ENCODE results near the gene PLCB4. TPM values are rescaled to one million over a fixed set of nuclear protein-coding genes. Genes with fewer than 3 reads are reported as not detected.

Gene PLCB4
- total and polyA plus RNA-seq, 2 donors (not counting 1 experiment from before 2014, with no cell fraction given) = 7.3 to 13.7 TPM

DNA sequence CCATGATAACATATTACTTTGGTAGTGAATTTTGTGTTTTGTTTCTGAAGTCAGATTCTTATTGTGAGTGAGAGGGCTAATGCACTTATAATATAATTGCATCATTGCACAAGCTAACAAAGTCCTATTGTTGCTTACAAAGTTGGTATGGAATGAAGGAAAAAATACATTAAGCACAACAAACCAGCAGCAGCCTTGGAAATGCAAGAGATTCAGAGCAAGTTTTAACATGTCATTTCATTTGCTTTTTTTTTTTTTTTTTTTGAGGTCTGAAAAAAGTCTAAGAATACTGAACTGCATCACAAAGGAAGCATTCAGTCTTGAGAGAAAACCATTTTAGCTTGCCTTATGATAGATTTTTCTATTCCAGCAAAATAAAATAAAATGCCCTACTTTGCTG, 57.6 kb downstream of the PLCB4 start:
- Histone ChIP-seq H3K4me1 (ENCODE audit: control insufficient read depth, extremely low read depth, insufficient read depth, low read length) (no peaks in the 10 kb centered on the region), H3K27ac (ENCODE audit: insufficient read depth, low read length) (no peak overlapping the region), H4K20me1 (ENCODE audit: control insufficient read depth, extremely low read depth, insufficient read depth, low read length) (no peaks in the 10 kb centered on the region), H3K36me3 (ENCODE audit: control insufficient read depth, insufficient read depth, low read length) (no peaks in the 10 kb centered on the region), H3K4me3 (replicated peaks in 1 of 4; ENCODE audit: control extremely low read depth in 1 of 4, insufficient read depth in 1 of 4, low read depth in 3 of 4, low read length in 4 of 4) (no peak overlapping the region), H3K9me3 (ENCODE audit: control insufficient read depth, insufficient read depth, low read depth, low read length) (no peaks in the 10 kb centered on the region), H2AFZ (ENCODE audit: low read length) (no peak overlapping the region), H3K4me2 (ENCODE audit: extremely low read depth, insufficient read depth, low read length) (no peak overlapping the region), H3K9ac (ENCODE audit: insufficient read depth, low read length) (no peak overlapping the region), H3K79me2 (ENCODE audit: control insufficient read depth, insufficient read depth, low read length) (no peaks in the 10 kb centered on the region), H3K27me3 (ENCODE audit: control insufficient read depth, insufficient read depth, low read length) (no peaks in the 10 kb centered on the region)
- no peak for DNase-seq (ENCODE audit: low read depth in 2 of 2)
- TF ChIP-seq CTCF (conservative IDR thresholded peaks at IDR 0.05 in 1 of 2, IDR thresholded peaks at IDR 0.05 in 1 of 2; ENCODE audit: low read depth in 1 of 2, low read length in 2 of 2) = no peak
- no peak for TF ChIP-seq EZH2 (IDR thresholded peaks at IDR 0.05; ENCODE audit: low read length, missing control alignments)

- no peak overlapping the region for H3K27ac ChIP-seq (ENCODE audit: insufficient read depth, low read length)
- no peak for TF ChIP-seq EZH2 (IDR thresholded peaks at IDR 0.05; ENCODE audit: low read length, missing control alignments)
- TF ChIP-seq CTCF (conservative IDR thresholded peaks at IDR 0.05 in 1 of 2, IDR thresholded peaks at IDR 0.05 in 1 of 2; ENCODE audit: low read depth in 1 of 2, low read length in 2 of 2) = no peak
- peak in 1 of 2 donors; percentile 29 for DNase-seq (ENCODE audit: low read depth in 2 of 2)
- no peaks in the 10 kb centered on the region for H3K36me3 ChIP-seq (ENCODE audit: control insufficient read depth, insufficient read depth, low read length)
- no peak overlapping the region for H3K4me3 ChIP-seq (replicated peaks in 1 of 4; ENCODE audit: control extremely low read depth in 1 of 4, insufficient read depth in 1 of 4, low read depth in 3 of 4, low read length in 4 of 4)
- H4K20me1 ChIP-seq (ENCODE audit: control insufficient read depth, extremely low read depth, insufficient read depth, low read length) = no peaks in the 10 kb centered on the region
- H2AFZ ChIP-seq (ENCODE audit: low read length) = no peak overlapping the region
- no peaks in the 10 kb centered on the region for H3K4me1 ChIP-seq (ENCODE audit: control insufficient read depth, extremely low read depth, insufficient read depth, low read length)
- H3K79me2 ChIP-seq (ENCODE audit: control insufficient read depth, insufficient read depth, low read length) = no peaks in the 10 kb centered on the region
- no peak overlapping the region for H3K4me2 ChIP-seq (ENCODE audit: extremely low read depth, insufficient read depth, low read length)
- H3K9me3 ChIP-seq (ENCODE audit: control insufficient read depth, insufficient read depth, low read depth, low read length) = no peaks in the 10 kb centered on the region
- no peak overlapping the region for H3K9ac ChIP-seq (ENCODE audit: insufficient read depth, low read length)
- H3K27me3 ChIP-seq (ENCODE audit: control insufficient read depth, insufficient read depth, low read length) = no peaks in the 10 kb centered on the region
Observed at GRCh38 chr20:9128568-9128967, 59.7 kb downstream of the PLCB4 start.

- H4K20me1 ChIP-seq (ENCODE audit: control insufficient read depth, extremely low read depth, insufficient read depth, low read length) = no peaks in the 10 kb centered on the region
- no peak for TF ChIP-seq EZH2 (IDR thresholded peaks at IDR 0.05; ENCODE audit: low read length, missing control alignments)
- no peak for TF ChIP-seq CTCF (conservative IDR thresholded peaks at IDR 0.05 in 1 of 2, IDR thresholded peaks at IDR 0.05 in 1 of 2; ENCODE audit: low read depth in 1 of 2, low read length in 2 of 2)
- H3K9me3 ChIP-seq (ENCODE audit: control insufficient read depth, insufficient read depth, low read depth, low read length) = no peaks in the 10 kb centered on the region
- no peak overlapping the region for H3K4me2 ChIP-seq (ENCODE audit: extremely low read depth, insufficient read depth, low read length)
- no peaks in the 10 kb centered on the region for H3K36me3 ChIP-seq (ENCODE audit: control insufficient read depth, insufficient read depth, low read length)
- no peaks in the 10 kb centered on the region for H3K79me2 ChIP-seq (ENCODE audit: control insufficient read depth, insufficient read depth, low read length)
- no peaks in the 10 kb centered on the region for H3K4me1 ChIP-seq (ENCODE audit: control insufficient read depth, extremely low read depth, insufficient read depth, low read length)
- no peak overlapping the region for H3K4me3 ChIP-seq (replicated peaks in 1 of 4; ENCODE audit: control extremely low read depth in 1 of 4, insufficient read depth in 1 of 4, low read depth in 3 of 4, low read length in 4 of 4)
- no peak overlapping the region for H2AFZ ChIP-seq (ENCODE audit: low read length)
- no peak for DNase-seq (ENCODE audit: low read depth in 2 of 2)
- no peaks in the 10 kb centered on the region for H3K27me3 ChIP-seq (ENCODE audit: control insufficient read depth, insufficient read depth, low read length)
- no peak overlapping the region for H3K27ac ChIP-seq (ENCODE audit: insufficient read depth, low read length)
- no peak overlapping the region for H3K9ac ChIP-seq (ENCODE audit: insufficient read depth, low read length)
Observed at GRCh38 chr20:9129756-9130155, 60.9 kb downstream of the PLCB4 start.

All from fibroblast of lung (primary cell).